ENCODE data around the gene RPL32.

DNA sequence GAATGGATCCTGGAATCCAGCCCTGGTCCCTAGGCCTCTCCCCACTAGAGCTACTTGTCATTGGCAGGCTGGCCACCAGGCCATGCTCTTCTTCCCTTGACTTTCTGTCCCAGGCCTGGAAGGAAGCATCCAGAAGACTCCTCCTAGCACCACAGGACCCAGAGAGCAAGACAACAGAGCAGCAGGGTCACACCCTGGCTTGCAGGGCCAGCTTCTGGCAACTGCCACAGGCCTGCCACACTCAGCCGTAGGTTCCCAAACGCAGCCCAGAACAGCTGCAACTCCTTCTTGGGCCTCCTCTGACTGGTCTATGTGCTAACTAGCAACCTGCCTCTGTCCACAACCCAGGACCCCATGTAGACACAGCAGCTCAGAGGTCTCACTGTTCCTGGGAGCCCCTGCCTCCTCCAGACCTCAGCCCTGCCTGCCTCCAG is 36.8 kb upstream of the RPL32 start:
- TF ChIP-seq CTCF (conservative IDR thresholded peaks at IDR 0.05; ENCODE audit: low read length), result no peak
- no peak for TF ChIP-seq EZH2phosphoT487 (IDR thresholded peaks at IDR 0.05; ENCODE audit: borderline replicate concordance)
